NB4 (cell line): ENCODE data around the gene LSM3.

Source experiments
- POLR2A ChIP-seq: IDR thresholded peaks from 2 replicates; pipeline ENCODE4 v1.6.1; 2011; ENCODE audit warnings: mild to moderate bottlenecking; ENCODE audit not compliant: insufficient read length; ENCODE audit errors: extremely low read depth
- TF ChIP-seq, protein P1 (sequence below): IDR thresholded peaks from one replicate; pipeline ENCODE4 v1.5.1; 2012; ENCODE audit warnings: low read depth, low read length

DNA sequence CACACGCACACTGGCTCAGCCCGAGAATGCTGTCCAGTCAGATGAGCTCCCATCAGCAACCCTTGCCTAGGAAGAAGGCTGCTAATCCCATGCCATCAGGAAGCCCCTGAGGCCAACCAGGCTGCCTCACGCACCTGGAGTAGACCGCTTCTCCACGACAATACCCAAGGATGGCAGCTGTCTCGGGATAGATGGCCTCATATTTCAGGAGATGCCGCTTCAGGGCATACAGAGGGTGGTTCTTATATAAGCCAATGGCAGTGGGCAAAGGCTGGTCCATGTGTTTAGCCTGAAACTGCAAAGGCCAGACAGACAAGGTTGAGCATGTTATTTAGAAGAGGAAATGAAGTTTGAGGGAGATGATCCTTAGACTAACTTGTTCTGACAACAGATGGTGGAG, 22.4 kb upstream of the LSM3 start:
- TF ChIP-seq POLR2A: no peak
- TF ChIP-seq, protein P1, sequence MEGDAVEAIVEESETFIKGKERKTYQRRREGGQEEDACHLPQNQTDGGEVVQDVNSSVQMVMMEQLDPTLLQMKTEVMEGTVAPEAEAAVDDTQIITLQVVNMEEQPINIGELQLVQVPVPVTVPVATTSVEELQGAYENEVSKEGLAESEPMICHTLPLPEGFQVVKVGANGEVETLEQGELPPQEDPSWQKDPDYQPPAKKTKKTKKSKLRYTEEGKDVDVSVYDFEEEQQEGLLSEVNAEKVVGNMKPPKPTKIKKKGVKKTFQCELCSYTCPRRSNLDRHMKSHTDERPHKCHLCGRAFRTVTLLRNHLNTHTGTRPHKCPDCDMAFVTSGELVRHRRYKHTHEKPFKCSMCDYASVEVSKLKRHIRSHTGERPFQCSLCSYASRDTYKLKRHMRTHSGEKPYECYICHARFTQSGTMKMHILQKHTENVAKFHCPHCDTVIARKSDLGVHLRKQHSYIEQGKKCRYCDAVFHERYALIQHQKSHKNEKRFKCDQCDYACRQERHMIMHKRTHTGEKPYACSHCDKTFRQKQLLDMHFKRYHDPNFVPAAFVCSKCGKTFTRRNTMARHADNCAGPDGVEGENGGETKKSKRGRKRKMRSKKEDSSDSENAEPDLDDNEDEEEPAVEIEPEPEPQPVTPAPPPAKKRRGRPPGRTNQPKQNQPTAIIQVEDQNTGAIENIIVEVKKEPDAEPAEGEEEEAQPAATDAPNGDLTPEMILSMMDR: no peak
